GM12878 (cell line): ENCODE results near the gene PAXX. TPM values are rescaled to one million over a fixed set of nuclear protein-coding genes. Genes with fewer than 3 reads are reported as not detected.

Source experiments
- ATAC-seq: fragments of 200-7000 bp; cut with Tn5 transposase; 3 replicates; pipeline ENCODE4 v1.9.1; 2020; ENCODE audit warnings: mild to moderate bottlenecking, moderate library complexity
- BruUV-seq: library from RNA; stranded (reverse); fragments of 400-500 nt; replicated peaks from 2 replicates; lab custom pipeline; 2021; lab: Mats Ljungman, UMichigan
- CTCF ChIA-PET: fragments of 300-600 bp; sonication (Branson Sonifier 250); formaldehyde crosslinking; extraction: SDS; loops from one replicate; lab custom pipeline; 2021; ENCODE audit warnings: inconsistent platforms; lab: Yijun Ruan, JAX
- POLR2A ChIA-PET: fragments of 350-600 bp; formaldehyde crosslinking; extraction: SDS; loops from one replicate; lab custom pipeline; 2021; ENCODE audit warnings: inconsistent platforms; lab: Charles Lee
- RAD21 ChIA-PET: fragments of 300-600 bp; sonication (Branson Sonifier 250); formaldehyde crosslinking; loops from one replicate; lab custom pipeline; 2023; ENCODE audit warnings: antibody characterized with exemption; ENCODE audit not compliant: unreplicated experiment; lab: Charles Lee
- SMC1A ChIA-PET: fragments of 300-600 bp; sonication (Branson Sonifier 250); formaldehyde crosslinking; loops from one replicate; lab custom pipeline; 2023; ENCODE audit not compliant: unreplicated experiment, uncharacterized antibody; lab: Charles Lee
- DNase-seq: peaks from one replicate; pipeline ENCODE4 v3.0.0-alpha.2; 2011; ENCODE audit warnings: low read depth, low spot score
- FAIRE-seq: peaks from 3 replicates; lab custom pipeline; 2011; peaks lifted over from hg19 to GRCh38; lab: Jason Lieb, UNC
- H2AFZ ChIP-seq: 2 replicates; pipeline ENCODE4 v1.6.0; 2011; ENCODE audit warnings: low read depth, low read length, control low read depth; ENCODE audit not compliant: control insufficient read depth
- H3K27ac ChIP-seq: 2 replicates; pipeline ENCODE4 v1.5.1; 2011; ENCODE audit warnings: control low read depth; ENCODE audit not compliant: control insufficient read depth, insufficient read depth
- H3K27me3 ChIP-seq, 2 experiments: replicated peaks in 1 of 2; 2 replicates each; pipeline versions ENCODE4 v1.6.0 to v1.6.1; 2011; ENCODE audit warnings: low read length in 1 of 2; ENCODE audit not compliant: control insufficient read depth in 2 of 2, insufficient read depth in 2 of 2
- H3K36me3 ChIP-seq, 2 experiments: 2 replicates each; pipeline ENCODE4 v1.5.1; 2011; ENCODE audit warnings: low read length in 1 of 2; ENCODE audit not compliant: control insufficient read depth in 2 of 2, insufficient read depth in 2 of 2
- H3K4me1 ChIP-seq: 2 replicates; pipeline ENCODE4 v1.6.1; 2011; ENCODE audit warnings: mild to moderate bottlenecking, low read length, moderate library complexity, mixed read lengths; ENCODE audit not compliant: control insufficient read depth, insufficient read depth
- H3K4me2 ChIP-seq: 2 replicates; pipeline ENCODE4 v1.6.0; 2011; ENCODE audit warnings: control low read depth; ENCODE audit not compliant: control insufficient read depth, insufficient read depth
- H3K4me3 ChIP-seq: fragments of 200-600 bp; sonication (generic); 2 replicates; pipeline ENCODE4 v1.5.1; 2016
- H3K79me2 ChIP-seq: 2 replicates; pipeline ENCODE4 v1.6.0; 2011; ENCODE audit warnings: low read length; ENCODE audit not compliant: control insufficient read depth, insufficient read depth
- H3K9ac ChIP-seq: 2 replicates; pipeline ENCODE4 v1.8.0; 2011; ENCODE audit warnings: low read length, control low read depth, mixed read lengths; ENCODE audit not compliant: control insufficient read depth, insufficient read depth
- H3K9me3 ChIP-seq: replicated peaks from 3 replicates; pipeline ENCODE4 v1.5.1; 2011; ENCODE audit warnings: mild to moderate bottlenecking, low read length; ENCODE audit not compliant: control insufficient read depth, insufficient read depth
- H4K20me1 ChIP-seq: 2 replicates; pipeline ENCODE4 v1.6.0; 2011; ENCODE audit not compliant: control insufficient read depth, insufficient read depth
- CBX3 ChIP-seq: fragments of 200-600 bp; sonication (generic); IDR thresholded peaks from 2 replicates; pipeline ENCODE4 v1.6.1; 2016; ENCODE audit warnings: low read depth, borderline replicate concordance
- E2F4 ChIP-seq: IDR thresholded peaks from 2 replicates; pipeline ENCODE4 v1.6.1; 2012; ENCODE audit warnings: low read depth, low read length, improper control_type of control experiment
- EED ChIP-seq: sonication (generic); IDR thresholded peaks from 2 replicates; pipeline ENCODE4 v1.6.1; 2016; ENCODE audit warnings: antibody characterized with exemption, low read depth
- ELK1 ChIP-seq: IDR thresholded peaks from 2 replicates; pipeline ENCODE4 v1.6.1; 2012; ENCODE audit warnings: low read depth, low read length, improper control_type of control experiment
- GABPA ChIP-seq: IDR thresholded peaks from 2 replicates; pipeline ENCODE4 v1.6.1; 2014; ENCODE audit warnings: antibody characterized with exemption, low read depth, mild to moderate bottlenecking, inconsistent platforms
- HCFC1 ChIP-seq: fragments of 150-350 bp; IDR thresholded peaks from 2 replicates; pipeline ENCODE4 v1.6.1; 2014; ENCODE audit warnings: low read length
- HDAC2 ChIP-seq: fragments of 200-600 bp; sonication (generic); IDR thresholded peaks from 2 replicates; pipeline ENCODE4 v1.6.1; 2017
- MAX ChIP-seq: IDR thresholded peaks from 2 replicates; pipeline ENCODE4 v1.6.1; 2012; ENCODE audit warnings: low read depth, low read length, improper control_type of control experiment
- POLR2A ChIP-seq: IDR thresholded peaks from 2 replicates; pipeline ENCODE4 v1.6.1; 2011; ENCODE audit warnings: low read depth, mild to moderate bottlenecking, low read length
- RBBP5 ChIP-seq: fragments of 200-600 bp; sonication (generic); conservative IDR thresholded peaks from 2 replicates; pipeline ENCODE4 v1.6.1; 2016
- RFX5 ChIP-seq: IDR thresholded peaks from 2 replicates; pipeline ENCODE4 v1.6.1; 2011; ENCODE audit warnings: low read depth, low read length, improper control_type of control experiment
- USF1 ChIP-seq: IDR thresholded peaks from 2 replicates; pipeline ENCODE4 v1.6.1; 2011; ENCODE audit warnings: borderline replicate concordance, low read depth, mild to moderate bottlenecking, moderate library complexity, mixed read lengths, low read length; ENCODE audit not compliant: insufficient read depth; ENCODE audit errors: extremely low read length
- ZBED1 ChIP-seq: IDR thresholded peaks from 2 replicates; pipeline ENCODE4 v1.6.1; 2016; ENCODE audit warnings: borderline replicate concordance
- ZZZ3 ChIP-seq: IDR thresholded peaks from 2 replicates; pipeline ENCODE4 v1.6.1; 2011; ENCODE audit warnings: low read depth; ENCODE audit not compliant: control insufficient read depth, insufficient read length
- WGBS: methylation state at CpG from one replicate; pipeline ENCODE4 v1.1.6; 2016; ENCODE audit warnings: low lambda C conversion rate; ENCODE audit not compliant: insufficient replicate concordance, insufficient coverage; ENCODE audit errors: missing lambda C conversion rate; 5-methylcytosine and 5-hydroxymethylcytosine counted together
- in situ Hi-C: fragments of 300-500 bp; cut with MboI; formaldehyde crosslinking; loops from 9 replicates; pipeline ENCODE4 v1.14.3; 2018; ENCODE audit warnings: mixed read lengths
- intact Hi-C: fragments of 100-400 bp; cut with micrococcal nuclease; formaldehyde crosslinking; loops from one replicate; pipeline ENCODE4 v1.14.2; 2022; ENCODE audit not compliant: unreplicated experiment
- polyA plus RNA-seq, 11 experiments: library from polyadenylated mRNA; depleted of rRNA in 4 of 11; unstranded in 6 of 11; stranded (reverse) in 5 of 11; fragments of >200 nt; fragmentation: Nextera tagmentation in 4 of 11; fragmentation: Illumina TruSeq in 1 of 11; extraction: Ambion mirVana in 4 of 11; extraction: Trizol in 1 of 11; gene quantifications; 1 replicate in 1 of 11; 2 replicates in 10 of 11; pipeline versions ENCODE4 v1.2.1 to v1.2.3, GENCODE V29; 2011 to 2016; ENCODE audit warnings: inconsistent platforms in 2 of 11, missing spikeins in 2 of 11, low read depth in 1 of 11
- total RNA-seq, 4 experiments: library from RNA; depleted of rRNA in 3 of 4; stranded (reverse); fragments of >200 nt in 3 of 4; fragmentation: Illumina TruSeq in 1 of 4; extraction: Trizol in 1 of 4; gene quantifications; 2 replicates each; pipeline versions ENCODE4 v1.2.1 to v1.2.3, GENCODE V29; 2013 to 2021

Gene PAXX
- total and polyA plus RNA-seq, 10 of the 15 experiments (the other 5 are each of a cell fraction or from before 2014, with no cell fraction given), result 0.18 to 60.6 (median 29.5) TPM

GRCh38 chr9:136955202-136955942, 36.9 kb upstream of the PAXX start:
- Histone ChIP-seq H3K9ac (no peak overlapping the region), H3K27me3 (no peaks in the 10 kb centered on the region), H3K36me3 (no peaks in the 10 kb centered on the region), H3K79me2 (no peaks in the 10 kb centered on the region), H3K4me3 (no peak overlapping the region), H3K9me3 (no peaks in the 10 kb centered on the region), H3K4me2 (no peak overlapping the region), H4K20me1 (no peaks in the 10 kb centered on the region), H2AFZ (no peak overlapping the region), H3K27ac (no peak overlapping the region), H3K4me1 (peaks cover 4% of the 10 kb centered on the region; the same call in 1 of the 2 replicates)
- BruUV-seq, result no TSS peak
- ChIA-PET POLR2A (no interaction called here), SMC1A (no interaction called here), CTCF (no interaction called here), RAD21 (no interaction called here)
- DNase-seq (no peak), FAIRE-seq (no peak), ATAC-seq (no peak)
- in situ Hi-C loops (no loop called here), intact Hi-C loops (no loop called here)
- no peak for TF ChIP-seq RFX5
- no peak for TF ChIP-seq HCFC1
- TF ChIP-seq MAX, result no peak
- TF ChIP-seq E2F4, result no peak
- TF ChIP-seq CBX3, result no peak
- no peak for TF ChIP-seq HDAC2
- 29% methylated on average over 14 of the region's 14 CpGs for WGBS

- POLR2A ChIA-PET, result no interaction called here
- no peak for ATAC-seq
- no peak for DNase-seq
- no peak overlapping the region for H3K27ac ChIP-seq
- BruUV-seq, result no TSS peak
- TF ChIP-seq ZBED1 (no peak), ELK1 (no peak), ZZZ3 (no peak), RBBP5 (no peak), USF1 (no peak), EED (no peak), GABPA (no peak), POLR2A (no peak)
- TF ChIP-seq, all 136 proteins: peak for 0
- intact Hi-C loops, result no loop called here
- no peaks in the 10 kb centered on the region for H4K20me1 ChIP-seq
- H3K79me2 ChIP-seq, result no peaks in the 10 kb centered on the region
- no peak overlapping the region for H2AFZ ChIP-seq
- no peak overlapping the region for H3K9ac ChIP-seq
- in situ Hi-C loops, result no loop called here
- WGBS, result 44% methylated on average over 9 of the region's 9 CpGs
- H3K27me3 ChIP-seq, result no peaks in the 10 kb centered on the region
- H3K36me3 ChIP-seq, result no peaks in the 10 kb centered on the region
- no peak for FAIRE-seq
- ChIA-PET CTCF (no interaction called here), SMC1A (no interaction called here), RAD21 (no interaction called here)
- no peak overlapping the region for H3K4me2 ChIP-seq
- no peak overlapping the region for H3K4me3 ChIP-seq
- H3K4me1 ChIP-seq, result no peaks in the 10 kb centered on the region
- H3K9me3 ChIP-seq, result no peaks in the 10 kb centered on the region
Observed at GRCh38 chr9:136955943-136956335, 36.3 kb upstream of the PAXX start.
